ENCODE data around the gene OR4F3.
"Not testable (repeated sequence)": the region's sequence is repeated elsewhere in the genome, so short reads cannot be mapped to it uniquely, and the experiment has no call there.

The OR4F3 gene

GRCh38 chr5:181366968-181367367, at the start of gene OR4F3:
Gene OR4F3, plus strand, starts transcription at chr5:181367268.
- DNase-seq (ENCODE audit: extremely low read depth in 1 of 2, low read depth in 1 of 2), result not testable (repeated sequence)
